Mucosa of rectum (tissue), 2 donors: Measurements from ENCODE around the gene PLA2G12A.

Source experiments
- H3K27ac ChIP-seq, 2 donors: one replicate each; pipeline ENCODE4 v1.7.0; 2013; ENCODE audit warnings: inconsistent platforms in 2 of 2, low read depth in 2 of 2, low read length in 2 of 2
- H3K27me3 ChIP-seq, 2 donors: one replicate each; pipeline ENCODE4 v1.7.0; 2013; ENCODE audit warnings: low read length in 2 of 2; ENCODE audit not compliant: control insufficient read depth in 2 of 2, insufficient read depth in 2 of 2
- H3K36me3 ChIP-seq, 2 donors: one replicate each; pipeline ENCODE4 v1.7.0; 2013; ENCODE audit warnings: low read length in 2 of 2; ENCODE audit not compliant: control insufficient read depth in 2 of 2, insufficient read depth in 2 of 2
- H3K4me1 ChIP-seq, 2 donors: one replicate each; pipeline ENCODE4 v1.7.0; 2013; ENCODE audit warnings: low read length in 2 of 2, mild to moderate bottlenecking in 1 of 2; ENCODE audit not compliant: control insufficient read depth in 2 of 2, insufficient read depth in 2 of 2
- H3K4me3 ChIP-seq, 2 donors: one replicate each; pipeline ENCODE4 v1.7.0; 2013; ENCODE audit warnings: low read length in 2 of 2
- H3K9ac ChIP-seq, 2 donors: one replicate each; pipeline ENCODE4 v1.7.0; 2013; ENCODE audit warnings: low read length in 2 of 2, low read depth in 1 of 2, mild to moderate bottlenecking in 1 of 2
- H3K9me3 ChIP-seq, 2 donors: one replicate each; pipeline ENCODE4 v1.7.0; 2013; ENCODE audit warnings: low read length in 2 of 2; ENCODE audit not compliant: control insufficient read depth in 2 of 2
- donor health status: healthy.
- donor health status: Normal muscosa, but diverticular disease.

Gene PLA2G12A

DNA sequence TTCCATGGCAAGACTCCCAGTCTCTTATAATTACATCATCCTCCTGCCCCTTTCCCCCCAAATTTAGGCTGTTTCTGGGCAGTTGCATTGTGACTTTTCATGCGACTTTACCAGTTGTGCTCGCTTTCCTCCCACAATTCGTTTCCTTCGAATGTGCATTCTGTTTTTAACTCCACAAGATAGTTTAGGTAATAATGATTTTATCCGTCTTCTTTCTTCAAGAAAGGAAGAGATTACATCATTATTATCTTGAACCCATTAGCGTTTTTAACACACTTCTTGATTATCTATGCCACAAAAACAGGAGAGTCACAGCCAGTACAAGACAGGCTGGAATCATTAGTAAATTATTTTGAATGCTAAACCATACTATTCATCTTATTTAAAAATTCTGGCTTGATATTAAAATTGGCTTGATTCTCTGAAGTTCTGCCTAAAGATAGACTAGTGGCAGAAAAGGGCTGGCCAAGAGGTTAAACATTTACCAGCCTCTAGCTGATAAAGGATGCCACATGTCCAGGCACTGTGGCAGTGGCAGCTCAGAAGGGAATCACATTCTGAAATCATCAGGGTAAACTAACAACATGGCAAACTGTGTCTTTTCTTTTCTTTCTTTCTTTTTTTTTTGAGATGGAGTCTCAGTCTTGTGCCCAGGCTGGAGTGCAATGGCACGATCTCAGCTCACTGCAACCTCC is 19.7 kb upstream of the PLA2G12A start:
- H3K27me3 ChIP-seq = no peaks in the 10 kb centered on the region
- no peaks in the 10 kb centered on the region for H3K36me3 ChIP-seq
- H3K27ac ChIP-seq = no peak overlapping the region
- H3K4me1 ChIP-seq = no peaks in the 10 kb centered on the region
- no peaks in the 10 kb centered on the region for H3K9me3 ChIP-seq
- no peak overlapping the region for H3K4me3 ChIP-seq
- H3K9ac ChIP-seq = no peak overlapping the region

DNA sequence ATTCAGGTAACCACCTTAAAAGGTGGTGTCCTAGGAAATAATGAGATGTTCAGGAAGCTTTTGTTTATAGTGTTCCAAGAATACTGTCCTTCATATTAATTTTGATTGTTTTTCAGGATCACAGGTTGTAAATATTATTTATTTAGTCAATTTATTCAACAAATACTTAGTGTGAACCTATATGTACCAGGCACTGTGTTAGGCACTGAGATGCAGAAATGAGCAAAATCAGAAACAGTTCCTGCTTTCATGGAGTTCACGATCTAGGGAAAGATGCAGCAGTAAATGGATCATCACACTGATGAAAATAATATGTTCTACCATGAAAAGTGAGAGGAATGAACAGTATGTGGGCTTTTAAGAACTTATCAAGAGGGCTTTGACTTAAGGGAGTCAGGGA is 18.2 kb upstream of the PLA2G12A start:
- H3K9me3 ChIP-seq = no peaks in the 10 kb centered on the region
- no peak overlapping the region for H3K9ac ChIP-seq
- no peak overlapping the region for H3K27ac ChIP-seq
- no peaks in the 10 kb centered on the region for H3K27me3 ChIP-seq
- no peaks in the 10 kb centered on the region for H3K36me3 ChIP-seq
- H3K4me3 ChIP-seq = no peak overlapping the region
- H3K4me1 ChIP-seq = no peaks in the 10 kb centered on the region

DNA sequence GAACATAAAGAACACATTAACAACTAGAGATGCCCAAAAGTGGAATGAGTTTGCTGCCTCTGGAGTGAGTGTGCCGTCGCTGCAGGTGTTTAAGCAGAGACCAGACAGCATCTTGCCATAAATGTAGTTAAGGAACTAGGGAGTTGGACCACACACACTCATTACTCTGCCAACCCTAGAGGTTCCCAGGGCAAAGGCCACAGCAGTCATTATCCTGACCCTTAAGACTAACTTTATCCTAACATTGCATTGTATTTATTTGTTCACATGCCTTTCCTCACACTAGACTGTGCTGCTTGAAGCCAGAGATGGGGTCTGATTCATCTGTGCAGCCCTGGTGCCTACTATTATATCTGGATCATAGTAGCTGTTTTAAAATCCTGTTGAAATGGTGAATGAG is 16.9 kb upstream of the PLA2G12A start:
- H3K9ac ChIP-seq = no peak overlapping the region
- H3K27me3 ChIP-seq = no peaks in the 10 kb centered on the region
- H3K36me3 ChIP-seq = no peaks in the 10 kb centered on the region
- no peak overlapping the region for H3K4me3 ChIP-seq
- no peaks in the 10 kb centered on the region for H3K4me1 ChIP-seq
- no peak overlapping the region for H3K27ac ChIP-seq
- H3K9me3 ChIP-seq = no peaks in the 10 kb centered on the region

DNA sequence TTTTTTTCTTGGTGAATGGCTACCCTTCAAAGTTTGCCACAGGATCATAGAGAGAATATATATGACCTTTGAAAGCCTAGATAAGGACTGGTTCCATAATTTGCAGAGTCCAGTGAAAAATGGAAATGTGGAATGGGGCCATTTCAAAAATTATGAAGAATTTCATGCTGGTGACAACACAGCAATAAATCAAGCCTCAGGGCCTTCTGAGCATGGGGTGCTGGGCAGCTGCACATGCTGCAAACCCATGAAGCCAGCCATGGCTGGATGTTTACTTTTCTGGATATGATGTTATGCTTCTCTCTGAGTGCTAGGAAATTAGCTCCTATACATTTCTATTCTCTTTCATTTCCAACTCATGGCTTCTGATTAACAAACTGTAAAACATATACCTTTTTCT is 16.0 kb upstream of the PLA2G12A start:
- no peaks in the 10 kb centered on the region for H3K27me3 ChIP-seq
- H3K4me3 ChIP-seq = no peak overlapping the region
- H3K27ac ChIP-seq = no peak overlapping the region
- H3K9ac ChIP-seq = no peak overlapping the region
- H3K9me3 ChIP-seq = no peaks in the 10 kb centered on the region
- no peaks in the 10 kb centered on the region for H3K36me3 ChIP-seq
- H3K4me1 ChIP-seq = no peaks in the 10 kb centered on the region

DNA sequence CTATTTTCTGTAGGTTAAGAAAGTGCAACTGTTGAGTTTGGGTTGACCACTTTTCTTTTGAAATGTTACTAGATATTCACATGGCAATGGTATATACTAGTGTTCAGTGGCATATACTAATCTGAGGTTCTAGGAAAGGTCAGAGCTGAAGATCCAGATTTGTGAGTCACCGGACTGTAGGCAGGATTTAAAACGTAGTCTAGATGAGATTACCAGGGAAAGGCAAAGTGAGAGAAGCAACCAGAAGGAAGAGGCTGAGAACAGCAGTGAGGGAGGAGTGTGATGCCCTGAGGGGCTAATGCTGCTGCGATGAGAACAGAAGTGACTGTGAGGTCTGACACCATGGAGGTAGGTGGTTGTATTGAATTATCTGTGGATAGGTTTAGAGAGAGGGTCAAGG is 9.7 kb upstream of the PLA2G12A start:
- no peaks in the 10 kb centered on the region for H3K36me3 ChIP-seq
- no peaks in the 10 kb centered on the region for H3K4me1 ChIP-seq
- no peak overlapping the region for H3K9ac ChIP-seq
- H3K9me3 ChIP-seq = no peaks in the 10 kb centered on the region
- no peak overlapping the region for H3K4me3 ChIP-seq
- H3K27ac ChIP-seq = no peak overlapping the region
- no peaks in the 10 kb centered on the region for H3K27me3 ChIP-seq

DNA sequence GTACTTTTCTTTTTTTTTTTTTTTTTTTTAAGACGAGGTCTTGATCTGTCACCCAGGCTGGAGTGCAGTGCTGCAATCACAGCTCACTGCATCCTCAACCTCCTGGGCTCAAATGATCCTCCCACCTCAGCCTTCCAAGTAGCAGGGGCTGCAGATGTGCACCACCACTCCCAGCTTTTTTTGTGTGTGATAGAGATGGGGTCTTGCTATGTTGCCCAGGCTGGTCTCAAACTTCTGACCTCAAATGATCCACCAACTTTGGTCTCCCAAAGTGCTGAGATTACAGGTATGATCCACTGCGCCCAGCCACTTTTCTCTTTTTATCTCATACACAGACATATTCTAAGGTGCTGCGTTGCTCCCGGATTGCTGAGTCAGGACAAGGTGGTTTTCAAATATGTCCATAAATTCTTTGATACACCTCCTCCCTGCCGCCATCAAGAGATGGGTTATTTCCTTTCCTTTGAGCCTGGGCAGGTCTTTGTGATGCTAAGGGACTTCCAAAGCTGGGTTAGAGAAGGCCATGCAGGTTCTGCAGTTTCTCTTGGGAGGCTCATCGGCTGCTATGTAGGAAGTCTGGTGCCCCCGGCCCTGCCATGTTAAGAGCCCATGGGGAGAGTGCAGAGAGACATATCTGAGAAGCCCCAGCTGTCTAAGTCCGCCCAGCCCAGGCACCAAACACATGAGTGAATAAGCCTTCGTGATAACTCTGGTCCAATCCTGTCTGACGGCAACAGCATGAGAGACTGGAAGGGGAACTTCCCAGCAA is 8.4 kb upstream of the PLA2G12A start:
- H3K27me3 ChIP-seq = no peaks in the 10 kb centered on the region
- no peaks in the 10 kb centered on the region for H3K9me3 ChIP-seq
- no peaks in the 10 kb centered on the region for H3K36me3 ChIP-seq
- H3K4me1 ChIP-seq = no peaks in the 10 kb centered on the region
- no peak overlapping the region for H3K4me3 ChIP-seq
- H3K9ac ChIP-seq = no peak overlapping the region
- H3K27ac ChIP-seq = no peak overlapping the region

DNA sequence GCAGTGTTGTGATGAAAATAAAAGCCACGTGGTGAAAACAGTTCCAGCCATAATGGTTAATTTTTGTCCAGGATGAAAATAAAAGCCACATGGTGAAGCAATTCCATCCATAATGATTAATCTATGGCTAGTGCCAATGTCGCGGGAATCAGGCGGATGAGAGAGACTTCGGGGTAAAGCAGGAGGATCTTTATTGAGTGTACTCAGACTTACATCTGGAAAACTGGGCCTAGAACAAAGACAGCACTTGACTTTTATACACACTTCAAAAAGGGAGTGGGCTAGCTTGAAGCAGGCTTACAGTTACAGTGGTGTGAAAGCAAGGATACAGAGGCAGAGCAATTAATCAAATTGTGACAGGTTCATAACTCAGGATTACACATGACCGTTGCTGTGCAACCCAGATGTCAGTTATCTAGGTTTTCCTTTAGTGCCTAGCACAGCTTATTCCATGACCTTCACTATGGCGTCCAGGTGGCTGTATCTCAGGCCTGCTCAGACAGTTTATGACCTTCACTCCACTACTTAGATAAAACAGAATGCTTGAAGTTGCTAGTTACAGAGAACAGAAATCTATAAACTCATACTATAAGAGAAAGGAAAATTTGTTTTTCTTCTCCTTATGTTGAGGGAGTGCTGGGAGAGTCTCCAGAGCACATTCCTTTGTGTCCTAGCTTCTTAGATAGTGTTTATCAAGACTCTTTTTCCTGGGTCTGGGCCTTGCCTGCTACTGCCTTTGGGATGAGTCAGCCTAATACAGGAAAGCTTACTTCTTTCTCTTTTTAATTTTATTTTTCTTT is 5.9 kb upstream of the PLA2G12A start:
- no peak overlapping the region for H3K9ac ChIP-seq
- H3K9me3 ChIP-seq = no peaks in the 10 kb centered on the region
- H3K4me1 ChIP-seq = no peaks in the 10 kb centered on the region
- H3K36me3 ChIP-seq = no peaks in the 10 kb centered on the region
- H3K27ac ChIP-seq = peak overlapping the region in 1 of 2 donors; percentile 16
- no peak overlapping the region for H3K4me3 ChIP-seq
- H3K27me3 ChIP-seq = no peaks in the 10 kb centered on the region

DNA sequence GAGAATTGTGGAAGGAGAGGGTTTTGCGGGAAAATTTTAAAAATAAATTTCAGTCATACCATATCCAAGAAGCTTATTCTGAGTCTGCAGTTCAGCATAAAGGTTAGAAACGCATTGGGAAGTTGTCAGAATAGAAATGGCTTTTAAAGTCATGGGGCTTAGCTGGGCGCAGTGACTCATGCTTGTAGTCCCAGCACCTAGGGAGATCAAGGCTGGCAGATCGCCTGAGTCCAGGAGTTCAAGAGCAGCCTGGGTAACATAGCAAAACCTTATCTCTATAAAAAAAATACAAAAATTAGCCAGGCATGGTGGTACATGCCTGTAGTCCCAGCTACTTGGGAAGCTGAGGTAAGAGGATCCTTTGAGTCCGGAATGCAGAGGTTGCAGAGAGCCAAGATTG is 3.9 kb upstream of the PLA2G12A start:
- no peak overlapping the region for H3K4me3 ChIP-seq
- H3K27me3 ChIP-seq = no peaks in the 10 kb centered on the region
- H3K36me3 ChIP-seq = no peaks in the 10 kb centered on the region
- H3K9ac ChIP-seq = no peak overlapping the region
- H3K4me1 ChIP-seq = no peaks in the 10 kb centered on the region
- H3K9me3 ChIP-seq = no peaks in the 10 kb centered on the region
- no peak overlapping the region for H3K27ac ChIP-seq

DNA sequence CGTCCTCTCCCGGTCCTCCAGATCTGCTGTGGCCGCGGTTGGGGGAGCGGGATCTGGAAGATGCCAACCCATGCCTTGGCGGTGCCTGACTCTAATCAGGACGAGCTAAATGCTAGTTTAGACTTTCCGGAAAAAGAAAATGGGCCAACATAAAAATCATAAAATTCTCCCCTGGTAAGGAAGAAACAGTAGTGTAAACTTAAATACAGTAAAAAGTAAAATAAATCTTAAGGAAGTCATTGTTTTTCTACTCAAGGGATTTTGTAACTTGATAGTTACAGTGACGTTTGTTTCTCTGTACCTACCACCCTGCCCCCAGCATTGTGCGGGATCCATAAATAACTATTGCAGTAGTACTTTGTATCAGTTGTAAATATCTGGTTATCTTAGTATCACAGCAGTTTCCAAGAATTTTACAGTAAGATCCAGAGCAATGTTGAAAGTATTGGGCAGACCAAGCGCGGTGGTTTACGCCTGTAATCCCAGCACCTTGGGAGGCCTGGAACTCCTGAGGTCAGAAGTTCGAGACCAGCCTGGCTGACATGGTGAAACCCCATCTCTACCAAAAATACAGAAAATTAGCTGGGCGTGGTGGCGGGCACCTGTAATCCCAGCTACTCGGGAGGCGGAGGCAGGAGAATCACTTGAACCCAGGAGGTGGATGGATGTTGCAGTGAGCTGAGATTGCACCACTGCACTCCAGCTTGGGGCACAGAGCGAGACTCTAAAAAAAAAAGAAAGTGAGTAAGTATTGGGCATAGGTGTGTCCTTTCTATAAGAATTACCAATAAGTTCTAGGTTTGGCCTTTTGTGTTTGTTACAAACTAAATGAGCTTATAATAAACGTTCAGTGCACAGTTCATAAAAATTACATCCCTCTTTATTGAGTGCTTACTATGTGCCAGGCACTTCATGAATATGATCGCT is 1.0 kb upstream of the PLA2G12A start:
- Histone ChIP-seq H3K36me3 (no peaks in the 10 kb centered on the region), H3K27me3 (no peaks in the 10 kb centered on the region), H3K27ac (peak overlapping the region; percentile 86 to 89), H3K9me3 (no peaks in the 10 kb centered on the region), H3K9ac (peak overlapping the region; percentile 77 to 96), H3K4me1 (peaks cover 0 to 2% of the 10 kb centered on the region in 2 donors), H3K4me3 (peak overlapping the region; percentile 92 to 96)
